Endothelial cell (in vitro differentiated cells): ENCODE results near the gene GALNT2. TPM values are rescaled to one million over a fixed set of nuclear protein-coding genes. Genes with fewer than 3 reads are reported as not detected.

Experiments
- DNase-seq: peaks from one replicate; pipeline ENCODE4 v3.0.0; 2021; ENCODE audit warnings: low spot score
- H3K27ac Mint-ChIP-seq: one replicate; pipeline ENCODE4 v1.8.0; 2021; ENCODE audit warnings: mixed read lengths, inconsistent platforms; ENCODE audit not compliant: unreplicated experiment
- H3K27me3 Mint-ChIP-seq: one replicate; pipeline ENCODE4 v1.8.0; 2021; ENCODE audit warnings: mild to moderate bottlenecking, moderate library complexity, mixed read lengths, inconsistent platforms; ENCODE audit not compliant: unreplicated experiment
- H3K36me3 Mint-ChIP-seq: one replicate; pipeline ENCODE4 v1.8.0; 2021; ENCODE audit warnings: mild to moderate bottlenecking, low read depth, mixed read lengths, inconsistent platforms; ENCODE audit not compliant: unreplicated experiment
- H3K4me1 Mint-ChIP-seq: one replicate; pipeline ENCODE4 v1.8.0; 2021; ENCODE audit warnings: mild to moderate bottlenecking, mixed read lengths, inconsistent platforms; ENCODE audit not compliant: unreplicated experiment
- H3K4me3 Mint-ChIP-seq: one replicate; pipeline ENCODE4 v1.8.0; 2021; ENCODE audit warnings: mild to moderate bottlenecking, mixed read lengths, inconsistent platforms; ENCODE audit not compliant: unreplicated experiment
- H3K9me3 Mint-ChIP-seq: one replicate; pipeline ENCODE4 v1.8.0; 2021; ENCODE audit warnings: mixed read lengths, inconsistent platforms; ENCODE audit not compliant: unreplicated experiment
- total RNA-seq: library from RNA; stranded (reverse); fragmentation: NEBNext Ultra II Directional; extraction: Animal tissue kit (Norgen Biotek cat#: 25700); gene quantifications from one replicate; pipeline ENCODE4 v1.2.1, GENCODE V29; 2021; ENCODE audit not compliant: unreplicated experiment
- TF ChIP-seq, protein P1 (sequence below): fragments of 200-600 bp; sonication (generic); IDR thresholded peaks from one replicate; pipeline ENCODE4 v1.5.0; 2021; ENCODE audit warnings: antibody characterized with exemption; ENCODE audit not compliant: unreplicated experiment

GALNT2 gene
- total RNA-seq, 1 donor from 2014 or later, result 74.8 TPM

- peaks cover 7% of the 10 kb centered on the region for H3K4me1 Mint-ChIP-seq
- peak overlapping the region; percentile 48 for H3K27ac Mint-ChIP-seq
- no peak overlapping the region for H3K4me3 Mint-ChIP-seq
- no peaks in the 10 kb centered on the region for H3K27me3 Mint-ChIP-seq
- TF ChIP-seq, protein P1, sequence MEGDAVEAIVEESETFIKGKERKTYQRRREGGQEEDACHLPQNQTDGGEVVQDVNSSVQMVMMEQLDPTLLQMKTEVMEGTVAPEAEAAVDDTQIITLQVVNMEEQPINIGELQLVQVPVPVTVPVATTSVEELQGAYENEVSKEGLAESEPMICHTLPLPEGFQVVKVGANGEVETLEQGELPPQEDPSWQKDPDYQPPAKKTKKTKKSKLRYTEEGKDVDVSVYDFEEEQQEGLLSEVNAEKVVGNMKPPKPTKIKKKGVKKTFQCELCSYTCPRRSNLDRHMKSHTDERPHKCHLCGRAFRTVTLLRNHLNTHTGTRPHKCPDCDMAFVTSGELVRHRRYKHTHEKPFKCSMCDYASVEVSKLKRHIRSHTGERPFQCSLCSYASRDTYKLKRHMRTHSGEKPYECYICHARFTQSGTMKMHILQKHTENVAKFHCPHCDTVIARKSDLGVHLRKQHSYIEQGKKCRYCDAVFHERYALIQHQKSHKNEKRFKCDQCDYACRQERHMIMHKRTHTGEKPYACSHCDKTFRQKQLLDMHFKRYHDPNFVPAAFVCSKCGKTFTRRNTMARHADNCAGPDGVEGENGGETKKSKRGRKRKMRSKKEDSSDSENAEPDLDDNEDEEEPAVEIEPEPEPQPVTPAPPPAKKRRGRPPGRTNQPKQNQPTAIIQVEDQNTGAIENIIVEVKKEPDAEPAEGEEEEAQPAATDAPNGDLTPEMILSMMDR, result no peak
- peaks cover 14% of the 10 kb centered on the region for H3K36me3 Mint-ChIP-seq
- no peaks in the 10 kb centered on the region for H3K9me3 Mint-ChIP-seq
- no peak for DNase-seq
Observed at GRCh38 chr1:230277201-230278025, 210.4 kb downstream of the GALNT2 start.

GRCh38 chr1:230278376-230278775 is 211.3 kb downstream of the GALNT2 start:
- peaks cover 14% of the 10 kb centered on the region for H3K36me3 Mint-ChIP-seq
- no peak for DNase-seq
- no peaks in the 10 kb centered on the region for H3K9me3 Mint-ChIP-seq
- no peak overlapping the region for H3K4me3 Mint-ChIP-seq
- TF ChIP-seq, protein P1, result no peak
- H3K4me1 Mint-ChIP-seq, result peaks cover 7% of the 10 kb centered on the region
- no peaks in the 10 kb centered on the region for H3K27me3 Mint-ChIP-seq
- H3K27ac Mint-ChIP-seq, result no peak overlapping the region

DNA sequence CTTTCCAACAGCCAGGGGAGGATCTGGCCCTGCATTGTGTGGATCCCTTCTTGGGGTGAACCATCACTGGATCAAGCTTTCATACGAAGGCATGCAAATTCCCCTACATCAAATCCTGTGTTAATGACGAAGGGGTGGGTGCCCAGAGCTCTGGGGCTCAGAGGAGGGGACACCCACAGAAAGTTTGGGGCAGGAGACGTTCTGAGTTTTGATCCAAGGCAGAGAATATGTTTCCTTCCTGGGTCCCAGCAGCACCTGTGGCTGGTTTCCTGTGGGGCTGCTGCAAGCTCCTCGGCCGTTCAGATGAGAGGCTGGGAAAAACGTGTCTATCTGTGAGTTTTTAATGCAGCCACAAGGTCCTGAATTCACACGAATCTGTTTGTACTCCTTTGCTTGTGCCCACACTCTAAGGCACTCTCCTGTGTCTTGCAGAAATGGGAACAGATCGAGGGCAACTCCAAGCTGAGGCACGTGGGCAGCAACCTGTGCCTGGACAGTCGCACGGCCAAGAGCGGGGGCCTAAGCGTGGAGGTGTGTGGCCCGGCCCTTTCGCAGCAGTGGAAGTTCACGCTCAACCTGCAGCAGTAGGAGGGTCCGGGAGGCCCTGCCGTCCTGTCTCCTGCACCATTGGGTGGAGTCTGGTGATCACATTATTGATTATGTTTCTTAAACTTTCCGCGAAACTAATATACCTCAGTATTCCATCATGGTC is 212.0 kb downstream of the GALNT2 start:
- Mint-ChIP-seq H3K4me3 (no peak overlapping the region), H3K27me3 (no peaks in the 10 kb centered on the region), H3K9me3 (no peaks in the 10 kb centered on the region), H3K36me3 (peaks cover 14% of the 10 kb centered on the region), H3K27ac (no peak overlapping the region), H3K4me1 (peaks cover 7% of the 10 kb centered on the region)
- DNase-seq, result no peak
- TF ChIP-seq, protein P1, result no peak

GRCh38 chr1:230279583-230279945 is 212.5 kb downstream of the GALNT2 start:
- H3K9me3 Mint-ChIP-seq, result no peaks in the 10 kb centered on the region
- peaks cover 14% of the 10 kb centered on the region for H3K36me3 Mint-ChIP-seq
- H3K4me1 Mint-ChIP-seq, result peaks cover 7% of the 10 kb centered on the region

More at GRCh38 chr1:230279583-230279945, 212.5 kb downstream of the GALNT2 start:
- H3K27ac Mint-ChIP-seq, result no peak overlapping the region
- TF ChIP-seq, protein P1, result no peak
- no peak for DNase-seq
- no peaks in the 10 kb centered on the region for H3K27me3 Mint-ChIP-seq
- no peak overlapping the region for H3K4me3 Mint-ChIP-seq
